Nephron progenitor cell (in vitro differentiated cells): ENCODE measurements around the gene PRKD3.

Experiments
- DNase-seq: peaks from one replicate; pipeline ENCODE4 v3.0.0; 2021
- H3K27ac Mint-ChIP-seq: 2 replicates; pipeline ENCODE4 v1.8.0; 2021; ENCODE audit warnings: mild to moderate bottlenecking, moderate library complexity, mixed read lengths
- H3K27me3 Mint-ChIP-seq: 2 replicates; pipeline ENCODE4 v1.8.0; 2021; ENCODE audit warnings: mild to moderate bottlenecking, low read depth, mixed read lengths; ENCODE audit not compliant: poor library complexity
- H3K36me3 Mint-ChIP-seq: 2 replicates; pipeline ENCODE4 v1.8.0; 2021; ENCODE audit warnings: low read depth, mixed read lengths
- H3K4me1 Mint-ChIP-seq: 2 replicates; pipeline ENCODE4 v1.8.0; 2021; ENCODE audit warnings: mixed read lengths
- H3K4me3 Mint-ChIP-seq: 2 replicates; pipeline ENCODE4 v1.8.0; 2021; ENCODE audit warnings: mild to moderate bottlenecking, moderate library complexity, mixed read lengths
- H3K9me3 Mint-ChIP-seq: 2 replicates; pipeline ENCODE4 v1.8.0; 2021; ENCODE audit warnings: mild to moderate bottlenecking, moderate library complexity, mixed read lengths
- CTCF ChIP-seq: fragments of 200-600 bp; sonication (generic); IDR thresholded peaks from 2 replicates; pipeline ENCODE4 v1.5.0; 2021; ENCODE audit warnings: antibody characterized with exemption

PRKD3 gene

GRCh38 chr2:37349231-37349860 lies 24.7 kb upstream of the PRKD3 start:
- no peak for TF ChIP-seq CTCF
- no peak overlapping the region for H3K27ac Mint-ChIP-seq
- H3K4me1 Mint-ChIP-seq, result peaks cover 21% of the 10 kb centered on the region
- H3K4me3 Mint-ChIP-seq, result no peak overlapping the region
- no peaks in the 10 kb centered on the region for H3K36me3 Mint-ChIP-seq
- no peaks in the 10 kb centered on the region for H3K9me3 Mint-ChIP-seq
- peaks cover 5% of the 10 kb centered on the region for H3K27me3 Mint-ChIP-seq
- DNase-seq, result no peak

- no peak for TF ChIP-seq CTCF
- H3K27me3 Mint-ChIP-seq, result peaks cover 9% of the 10 kb centered on the region
- no peak for DNase-seq
- peaks cover 27% of the 10 kb centered on the region for H3K4me1 Mint-ChIP-seq
- H3K4me3 Mint-ChIP-seq, result no peak overlapping the region
- no peak overlapping the region for H3K27ac Mint-ChIP-seq
- no peaks in the 10 kb centered on the region for H3K36me3 Mint-ChIP-seq
- no peaks in the 10 kb centered on the region for H3K9me3 Mint-ChIP-seq
Observed at GRCh38 chr2:37348155-37348554, 23.5 kb upstream of the PRKD3 start.

DNA sequence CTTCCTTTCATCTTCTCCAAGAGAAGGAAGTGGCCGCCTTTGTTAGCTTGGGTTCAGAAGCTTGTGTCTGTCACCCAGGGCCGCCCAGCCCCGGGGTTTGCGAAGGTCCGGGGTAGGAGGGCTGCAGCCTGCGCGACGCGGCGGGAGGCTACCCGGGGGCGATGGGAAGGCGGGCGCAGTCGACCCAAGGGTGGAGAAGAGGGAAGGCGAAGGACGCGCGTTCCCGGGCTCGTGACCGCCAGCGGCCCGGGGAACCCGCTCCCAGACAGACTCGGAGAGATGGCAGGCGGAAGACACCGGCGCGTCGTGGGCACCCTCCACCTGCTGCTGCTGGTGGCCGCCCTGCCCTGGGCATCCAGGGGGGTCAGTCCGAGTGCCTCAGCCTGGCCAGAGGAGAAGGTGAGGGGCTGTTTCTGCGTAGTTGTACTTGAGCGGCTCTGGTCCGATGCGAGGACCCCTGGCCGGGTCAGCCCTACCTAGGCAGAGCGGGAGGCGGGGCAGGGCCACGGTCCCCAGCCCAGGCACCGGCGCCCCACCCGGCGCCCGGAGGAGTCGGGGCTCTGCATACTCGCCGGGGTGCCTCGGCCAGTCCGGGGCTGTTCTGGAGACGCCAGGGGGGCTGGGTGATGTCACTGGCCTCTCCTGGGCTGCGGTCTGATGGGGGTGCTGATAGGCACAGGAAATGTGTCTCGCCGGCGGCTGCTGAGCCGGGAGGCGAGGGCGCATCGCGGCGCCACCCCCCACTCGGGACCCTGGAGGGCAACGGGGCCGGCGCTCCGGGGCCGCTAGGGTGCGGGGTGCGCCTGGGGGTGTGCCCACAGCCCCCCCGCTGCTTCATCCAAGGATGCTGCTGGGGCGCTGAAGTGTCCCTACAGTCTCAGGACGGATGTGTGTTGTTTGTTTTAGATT lies 20.1 kb upstream of the PRKD3 start, which contains the start of gene QPCT:
QPCT (plus strand) TSS at position 178 of the 909 bp plus-strand sequence; CDS start at position 280, 102 bp downstream.
- H3K4me1 Mint-ChIP-seq, result peaks cover 15% of the 10 kb centered on the region
- H3K4me3 Mint-ChIP-seq, result peak within 1 kb of the TSS; percentile 53
- H3K27me3 Mint-ChIP-seq, result peaks cover 9% of the 10 kb centered on the region
- TF ChIP-seq CTCF, result no peak
- no peak for DNase-seq
- no peaks in the 10 kb centered on the region for H3K9me3 Mint-ChIP-seq
- no peaks in the 10 kb centered on the region for H3K36me3 Mint-ChIP-seq
- H3K27ac Mint-ChIP-seq, result no peak within 1 kb of the TSS

DNA sequence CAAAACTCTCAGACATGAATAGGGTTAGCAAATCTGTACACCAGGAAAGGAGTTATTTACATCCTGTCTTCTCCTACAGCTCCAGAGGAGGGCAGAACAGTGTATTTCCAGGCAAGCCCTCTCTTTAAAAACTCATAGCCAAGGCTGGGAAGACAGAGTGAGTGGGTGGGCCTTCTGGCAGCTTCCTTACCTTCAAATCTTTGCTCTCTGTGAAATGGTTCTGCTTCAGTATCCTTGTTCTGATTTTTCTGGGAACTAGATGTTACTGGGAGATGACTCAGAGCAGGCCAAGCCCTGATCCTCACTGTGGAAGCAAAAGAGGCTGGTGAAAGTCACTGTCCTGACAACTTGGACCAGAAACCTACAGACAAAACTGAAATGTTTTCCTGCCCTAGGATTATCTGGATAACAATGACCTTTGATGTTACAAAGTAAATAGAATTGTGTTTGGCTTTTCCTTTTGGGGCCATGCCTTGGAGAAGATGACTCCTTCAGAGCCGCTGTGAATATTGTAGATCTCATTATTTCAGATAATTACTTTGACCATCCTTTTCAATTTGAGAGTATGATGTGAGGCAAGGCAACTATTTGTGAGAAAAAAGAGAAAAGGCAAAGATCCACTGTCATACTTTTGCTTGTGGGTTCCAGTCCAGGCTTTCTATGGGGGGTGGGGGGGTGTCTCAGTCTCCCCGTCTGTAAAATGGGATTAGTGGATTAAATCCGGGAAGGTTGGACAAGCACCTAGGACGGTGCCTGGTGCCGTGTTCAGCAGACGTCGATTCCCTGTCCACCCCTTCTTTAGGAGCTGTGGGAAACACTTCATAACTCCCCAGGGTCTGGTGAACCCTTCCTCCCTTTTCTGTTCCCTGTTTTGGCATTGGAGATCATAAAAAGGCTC lies 19.2 kb upstream of the PRKD3 start:
- no peak overlapping the region for H3K4me3 Mint-ChIP-seq
- peak; percentile 13 for TF ChIP-seq CTCF
- H3K27me3 Mint-ChIP-seq, result peaks cover 9% of the 10 kb centered on the region
- no peak for DNase-seq
- no peaks in the 10 kb centered on the region for H3K36me3 Mint-ChIP-seq
- peaks cover 11% of the 10 kb centered on the region for H3K4me1 Mint-ChIP-seq
- no peaks in the 10 kb centered on the region for H3K9me3 Mint-ChIP-seq
- H3K27ac Mint-ChIP-seq, result no peak overlapping the region

DNA sequence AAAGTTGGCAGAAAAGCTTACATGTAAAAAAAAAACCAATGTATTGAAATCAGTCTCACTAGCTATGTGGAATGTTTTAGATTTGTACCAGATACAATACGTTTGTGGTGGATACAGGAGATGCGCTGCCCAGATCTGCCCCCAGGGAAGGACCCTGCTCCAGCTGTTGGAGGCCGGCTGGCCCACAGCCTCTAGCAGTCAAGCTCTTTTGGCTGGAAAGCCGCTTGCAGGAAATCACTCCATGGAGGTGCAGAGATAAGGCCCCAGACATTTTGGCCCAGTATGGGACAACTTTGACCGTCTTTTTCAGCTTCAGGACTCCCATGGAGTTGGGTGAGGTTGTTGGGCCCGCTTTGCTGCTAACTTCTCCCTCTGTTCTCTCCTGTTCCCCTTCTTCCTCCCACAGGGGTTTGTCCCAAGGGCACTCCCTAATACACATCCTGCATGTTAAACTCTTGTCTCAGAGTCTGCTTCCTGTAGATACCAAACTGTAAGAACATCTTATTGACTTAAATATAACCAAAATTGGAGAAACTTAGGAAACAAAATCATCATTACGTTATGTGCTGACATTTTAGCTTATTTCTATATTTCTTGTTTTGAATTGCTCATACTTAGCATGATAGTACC lies 18.1 kb upstream of the PRKD3 start:
- Mint-ChIP-seq H3K4me3 (no peak overlapping the region), H3K27ac (no peak overlapping the region), H3K36me3 (no peaks in the 10 kb centered on the region), H3K27me3 (peaks cover 9% of the 10 kb centered on the region), H3K4me1 (peaks cover 22% of the 10 kb centered on the region), H3K9me3 (no peaks in the 10 kb centered on the region)
- no peak for DNase-seq
- no peak for TF ChIP-seq CTCF
